Measurements from ENCODE around the gene KCNN4.
A peak's percentile ranks its signal among the peaks of the same experiment; 100 is the strongest.

KCNN4 gene

GRCh38 chr19:43763473-43763939 lies 17.3 kb downstream of the KCNN4 start:
- no peak for DNase-seq (ENCODE audit: low read depth in 1 of 2, low spot score in 1 of 2)
- in situ Hi-C loops (cut with HindIII; ENCODE audit: low pct_unique_long_range_greater_than_20kb, low sequenced_read_pairs), result no loop called here
- no peak for TF ChIP-seq JUND (IDR thresholded peaks at IDR 0.05; ENCODE audit: low read depth)

DNA sequence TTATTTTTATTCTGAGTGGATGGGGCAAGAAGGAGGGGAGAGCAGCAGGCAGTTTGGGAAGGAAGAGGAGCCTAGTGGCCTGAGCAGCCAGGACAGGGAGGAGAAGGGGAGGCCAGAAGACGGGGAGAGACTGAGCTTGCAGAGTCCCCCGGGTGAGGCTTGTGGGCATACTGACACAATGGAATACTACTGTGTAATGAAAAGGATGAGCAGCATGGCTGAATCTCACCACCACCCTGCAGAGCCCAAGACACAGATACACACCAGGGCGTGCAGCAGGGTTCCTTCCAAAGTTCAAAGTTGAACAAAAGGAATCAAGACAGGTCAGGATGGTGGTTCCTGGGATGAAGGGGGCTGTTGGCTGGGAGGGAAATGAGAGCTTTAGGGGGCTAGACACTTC lies 18.0 kb downstream of the KCNN4 start:
- TF ChIP-seq JUND (IDR thresholded peaks at IDR 0.05; ENCODE audit: low read depth), result no peak
- in situ Hi-C loops (cut with HindIII; ENCODE audit: low pct_unique_long_range_greater_than_20kb, low sequenced_read_pairs), result no loop called here
- DNase-seq (ENCODE audit: low read depth in 1 of 2, low spot score in 1 of 2), result no peak

DNA sequence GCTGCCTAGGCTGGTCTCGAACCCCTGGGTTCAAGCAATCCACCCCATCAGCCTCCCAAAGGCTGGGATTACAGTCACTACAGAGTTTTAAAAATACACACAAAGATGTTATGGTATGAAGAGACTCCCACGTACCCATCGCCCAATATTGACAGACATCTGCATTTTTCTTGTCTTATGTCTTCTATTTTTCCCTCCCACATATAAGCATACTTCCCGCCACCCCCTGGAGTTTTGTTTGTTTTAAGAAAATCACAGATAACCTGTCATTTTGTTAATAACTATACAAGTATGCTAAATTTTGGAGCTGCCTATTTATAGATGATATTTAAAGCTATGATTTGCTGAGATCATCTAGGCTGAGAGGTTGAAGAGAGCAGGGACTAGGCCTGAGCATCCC lies 19.8 kb downstream of the KCNN4 start:
- in situ Hi-C loops (cut with HindIII; ENCODE audit: low pct_unique_long_range_greater_than_20kb, low sequenced_read_pairs), result no loop called here
- DNase-seq (ENCODE audit: low read depth in 1 of 2, low spot score in 1 of 2), result no peak

GRCh38 chr19:43759515-43759914 lies 21.3 kb downstream of the KCNN4 start:
- DNase-seq (ENCODE audit: low read depth in 1 of 2, low spot score in 1 of 2), result peak in 1 of 2 experiments; percentile 31
- TF ChIP-seq JUND (IDR thresholded peaks at IDR 0.05; ENCODE audit: low read depth), result no peak
- in situ Hi-C loops (cut with HindIII; ENCODE audit: low pct_unique_long_range_greater_than_20kb, low sequenced_read_pairs), result no loop called here

More for the DNA sequence above, 19.8 kb downstream of the KCNN4 start:
- TF ChIP-seq JUND (IDR thresholded peaks at IDR 0.05; ENCODE audit: low read depth), result no peak

GRCh38 chr19:43755256-43755801 lies 25.4 kb downstream of the KCNN4 start:
- peak; percentile 60 to 84 for DNase-seq (ENCODE audit: low read depth in 1 of 2, low spot score in 1 of 2)
- no peak for TF ChIP-seq JUND (IDR thresholded peaks at IDR 0.05; ENCODE audit: low read depth)
- in situ Hi-C loops (cut with HindIII; ENCODE audit: low pct_unique_long_range_greater_than_20kb, low sequenced_read_pairs), result no loop called here

GRCh38 chr19:43754503-43755255 lies 26.1 kb downstream of the KCNN4 start, which contains the start of gene SMG9:
SMG9 (minus strand) TSS chr19:43754962; CDS start chr19:43750741, 4,221 bp downstream.
- TF ChIP-seq JUND (IDR thresholded peaks at IDR 0.05; ENCODE audit: low read depth), result no peak
- peak; percentile 94 to 96 for DNase-seq (ENCODE audit: low read depth in 1 of 2, low spot score in 1 of 2)
- in situ Hi-C loops (cut with HindIII; ENCODE audit: low pct_unique_long_range_greater_than_20kb, low sequenced_read_pairs), result no loop called here

GRCh38 chr19:43754253-43754502 lies 26.6 kb downstream of the KCNN4 start:
- no peak for TF ChIP-seq JUND (IDR thresholded peaks at IDR 0.05; ENCODE audit: low read depth)
- in situ Hi-C loops (cut with HindIII; ENCODE audit: low pct_unique_long_range_greater_than_20kb, low sequenced_read_pairs), result no loop called here
- DNase-seq (ENCODE audit: low read depth in 1 of 2, low spot score in 1 of 2), result no peak

DNA sequence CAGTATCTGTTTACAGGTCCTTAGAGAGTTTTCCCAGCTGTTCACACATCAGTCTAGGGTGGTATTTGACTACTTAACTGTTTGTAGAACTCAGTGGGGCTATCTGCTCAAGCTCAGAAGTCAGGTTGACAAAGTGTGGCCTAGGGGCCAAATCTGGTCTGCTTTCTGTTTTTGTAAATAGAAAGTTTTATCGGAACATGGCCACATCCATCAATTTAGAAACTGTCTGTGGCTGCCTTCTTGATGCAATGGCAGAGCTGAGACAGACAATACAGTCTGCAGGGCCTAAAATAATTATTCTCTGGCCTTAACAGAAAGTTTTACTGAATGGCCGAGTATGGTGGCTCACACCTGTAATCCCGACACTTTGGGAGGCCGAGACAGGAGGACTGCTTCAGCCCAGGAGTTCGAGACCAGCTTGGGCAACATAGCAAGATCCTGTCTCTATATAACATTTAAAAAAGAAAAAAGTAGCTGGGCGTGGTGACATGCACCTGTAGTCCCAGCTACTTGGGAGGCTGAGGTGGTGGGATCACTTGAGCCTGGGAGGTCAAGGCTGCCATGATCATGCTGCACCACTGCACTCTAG lies 28.4 kb downstream of the KCNN4 start:
- DNase-seq (ENCODE audit: low read depth in 1 of 2, low spot score in 1 of 2), result no peak
- in situ Hi-C loops (cut with HindIII; ENCODE audit: low pct_unique_long_range_greater_than_20kb, low sequenced_read_pairs), result no loop called here
- TF ChIP-seq JUND (IDR thresholded peaks at IDR 0.05; ENCODE audit: low read depth), result no peak

DNA sequence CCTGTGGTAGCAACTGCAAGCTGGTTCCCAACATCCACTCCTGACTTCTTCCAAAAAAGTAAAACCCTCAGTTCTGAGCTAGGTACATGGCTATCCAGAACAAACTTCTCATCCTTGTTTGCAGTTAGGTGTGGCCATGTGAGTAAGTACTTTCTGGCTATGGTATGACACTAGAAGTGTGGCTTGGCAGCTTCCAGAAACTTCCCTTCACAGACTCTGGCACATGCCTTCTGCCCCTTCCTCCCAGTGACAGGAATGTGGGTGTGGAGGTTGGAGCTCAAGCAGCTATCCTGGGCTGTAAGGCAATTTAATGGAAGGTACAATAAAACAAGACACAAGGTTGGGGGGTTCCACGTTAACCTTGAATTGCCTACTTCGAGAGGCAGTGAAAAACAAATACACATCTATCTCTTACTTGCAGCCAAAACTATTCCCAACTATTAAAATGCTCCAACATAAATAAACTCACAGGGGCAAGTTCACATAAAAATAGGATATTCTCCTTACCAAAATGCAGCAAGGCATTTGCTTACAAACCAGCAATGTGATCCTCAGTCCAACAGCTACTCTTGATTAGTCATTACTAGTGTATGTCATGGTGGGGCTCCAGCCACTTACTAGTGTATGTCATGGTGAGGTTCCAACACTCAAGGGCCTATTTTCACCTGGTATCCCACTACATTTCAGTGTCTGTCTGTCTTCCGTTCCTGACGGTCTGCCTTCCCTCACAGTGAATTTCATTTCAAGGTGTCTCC lies 29.1 kb downstream of the KCNN4 start:
- in situ Hi-C loops (cut with HindIII; ENCODE audit: low pct_unique_long_range_greater_than_20kb, low sequenced_read_pairs), result no loop called here
- no peak for TF ChIP-seq JUND (IDR thresholded peaks at IDR 0.05; ENCODE audit: low read depth)
- DNase-seq (ENCODE audit: low read depth in 1 of 2, low spot score in 1 of 2), result no peak

- DNase-seq (ENCODE audit: low read depth in 1 of 2, low spot score in 1 of 2), result no peak
- in situ Hi-C loops (cut with HindIII; ENCODE audit: low pct_unique_long_range_greater_than_20kb, low sequenced_read_pairs), result no loop called here
- no peak for TF ChIP-seq JUND (IDR thresholded peaks at IDR 0.05; ENCODE audit: low read depth)
Observed at GRCh38 chr19:43749898-43750297, 30.9 kb downstream of the KCNN4 start.

DNA sequence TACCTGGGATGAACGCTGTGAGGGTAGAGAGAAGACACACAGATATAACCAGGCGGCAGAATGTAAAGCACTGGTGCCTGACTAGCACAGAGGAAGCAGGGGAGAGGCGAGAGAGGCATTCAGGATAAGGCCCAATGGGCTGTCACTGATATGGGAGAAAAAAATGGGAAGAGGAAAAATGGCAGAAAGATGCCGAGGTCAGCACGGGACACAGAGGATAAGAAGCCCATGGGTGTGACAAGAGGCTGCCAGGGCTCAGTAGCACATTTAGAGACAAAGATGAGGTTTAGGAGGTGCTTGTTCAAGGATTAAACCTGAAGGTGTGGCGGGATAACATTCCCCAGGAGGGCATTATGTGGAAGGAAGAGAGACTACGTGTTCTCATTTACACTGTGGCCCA lies 31.6 kb downstream of the KCNN4 start:
- no peak for DNase-seq (ENCODE audit: low read depth in 1 of 2, low spot score in 1 of 2)
- TF ChIP-seq JUND (IDR thresholded peaks at IDR 0.05; ENCODE audit: low read depth), result no peak
- in situ Hi-C loops (cut with HindIII; ENCODE audit: low pct_unique_long_range_greater_than_20kb, low sequenced_read_pairs), result no loop called here

- in situ Hi-C loops (cut with HindIII; ENCODE audit: low pct_unique_long_range_greater_than_20kb, low sequenced_read_pairs), result no loop called here
- TF ChIP-seq JUND (IDR thresholded peaks at IDR 0.05; ENCODE audit: low read depth), result no peak
- DNase-seq (ENCODE audit: low read depth in 1 of 2, low spot score in 1 of 2), result no peak
Observed at GRCh38 chr19:43748685-43749084, 32.1 kb downstream of the KCNN4 start.

DNA sequence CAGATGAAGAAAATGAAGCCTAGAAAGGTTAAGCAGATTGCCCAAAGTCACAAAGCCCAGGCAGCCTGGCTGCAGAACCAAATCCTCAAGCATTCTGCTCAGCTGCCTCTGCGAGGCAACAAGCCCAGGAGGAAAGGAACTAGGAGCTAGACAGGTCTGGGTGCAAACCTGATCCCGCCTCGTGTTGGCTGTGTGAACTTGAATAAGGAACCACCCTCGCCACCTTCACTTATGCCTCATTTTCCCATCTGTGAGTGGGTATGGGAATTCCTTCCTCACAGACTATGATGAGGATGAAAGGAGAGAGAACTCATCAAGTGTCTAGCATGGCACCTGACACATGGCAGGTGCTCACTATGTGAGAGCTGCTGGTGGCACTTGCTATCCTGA lies 32.6 kb downstream of the KCNN4 start:
- TF ChIP-seq JUND (IDR thresholded peaks at IDR 0.05; ENCODE audit: low read depth), result no peak
- no peak for DNase-seq (ENCODE audit: low read depth in 1 of 2, low spot score in 1 of 2)
- in situ Hi-C loops (cut with HindIII; ENCODE audit: low pct_unique_long_range_greater_than_20kb, low sequenced_read_pairs), result no loop called here

Data from T47D (cell line).